ENCODE measurements around the gene NTRK3. TPM values are rescaled to one million over a fixed set of nuclear protein-coding genes. Genes with fewer than 3 reads are reported as not detected.

The NTRK3 gene
- total RNA-seq, result under 0.01 TPM in 2 replicates

GRCh38 chr15:88256279-88257230 is at the start of gene NTRK3:
Gene NTRK3 (minus strand): TSS chr15:88256739. CDS start chr15:88256153, 586 bp downstream.

Small RNAs within 50 kb of the gene (small RNA-seq; reads per million reads assigned to genes)
- gene MED28P6, result not detected

Other genes with a start within 250 kb of the NTRK3 start
- 10.6 and 13.9 TPM in 2 replicates for gene MRPL46, start 210.6 kb upstream of the NTRK3 start, total RNA-seq
- 24.4 and 25.1 TPM in 2 replicates for gene MRPS11, start 211.0 kb upstream of the NTRK3 start, total RNA-seq

All from placental epithelial cell (primary cell).